GDM1 (cell line): Measurements from ENCODE around the gene CCNF.

ENCODE experiments used
- DNase-seq: peaks from one replicate; lab custom pipeline; 2025; lab: John Stamatoyannopoulos, UW

Gene CCNF

GRCh38 chr16:2485811-2486507 is 56.7 kb downstream of the CCNF start:
- DNase-seq, result no peak

- DNase-seq, result no peak
These were observed 57.6 kb downstream of the CCNF start for GRCh38 chr16:2486645-2487516.

GRCh38 chr16:2487517-2487842 is 58.2 kb downstream of the CCNF start:
- DNase-seq, result no peak

GRCh38 chr16:2487903-2488531 is 58.8 kb downstream of the CCNF start:
- DNase-seq, result peak; percentile 24

- no peak for DNase-seq
These were observed 60.3 kb downstream of the CCNF start for GRCh38 chr16:2489581-2489980.

- no peak for DNase-seq
These were observed 61.2 kb downstream of the CCNF start for GRCh38 chr16:2490190-2491105.

- no peak for DNase-seq
These were observed 63.0 kb downstream of the CCNF start for GRCh38 chr16:2492292-2492691.

- no peak for DNase-seq
These were observed 64.4 kb downstream of the CCNF start for GRCh38 chr16:2493605-2494004.

GRCh38 chr16:2494616-2495015 is 65.4 kb downstream of the CCNF start:
- no peak for DNase-seq

- no peak for DNase-seq
These were observed 65.8 kb downstream of the CCNF start for GRCh38 chr16:2495041-2495440.

- no peak for DNase-seq
These were observed 67.2 kb downstream of the CCNF start for GRCh38 chr16:2496223-2497115.

- no peak for DNase-seq
These were observed 67.9 kb downstream of the CCNF start for GRCh38 chr16:2497116-2497630.

GRCh38 chr16:2497695-2498484 is 68.6 kb downstream of the CCNF start:
- DNase-seq, result no peak

GRCh38 chr16:2498531-2499253 is 69.4 kb downstream of the CCNF start:
- no peak for DNase-seq

- no peak for DNase-seq
These were observed 70.2 kb downstream of the CCNF start for GRCh38 chr16:2499454-2499853.

- DNase-seq, result no peak
These were observed 70.7 kb downstream of the CCNF start for GRCh38 chr16:2499890-2500429.

- DNase-seq, result no peak
These were observed 71.2 kb downstream of the CCNF start for GRCh38 chr16:2500430-2500917.

- peak; percentile 68 for DNase-seq
These were observed 71.9 kb downstream of the CCNF start for GRCh38 chr16:2500918-2501750.
